SK-N-SH (cell line): Measurements from ENCODE around the gene KCNJ12. TPM values are rescaled to one million over a fixed set of nuclear protein-coding genes. Genes with fewer than 3 reads are reported as not detected.

ENCODE experiments used
- CTCF ChIA-PET: fragments of 300-600, 350-600 bp; formaldehyde crosslinking; extraction: SDS; loops from one replicate; lab custom pipeline; 2021; lab: Yijun Ruan, JAX
- POLR2A ChIA-PET: fragments of 350-600 bp; sonication (Branson Sonifier 250); formaldehyde crosslinking; extraction: SDS; loops from one replicate; lab custom pipeline; 2020; ENCODE audit warnings: antibody characterized with exemption, inconsistent platforms; lab: Yijun Ruan, JAX
- DNase-seq: peaks from one replicate; pipeline ENCODE4 v3.0.0; 2012
- H2AFZ ChIP-seq: fragments of 200-600 bp; sonication (generic); 2 replicates; pipeline ENCODE4 v1.8.1; 2016; ENCODE audit warnings: antibody characterized with exemption, mild to moderate bottlenecking, low read depth
- H3F3A ChIP-seq: fragments of 200-600 bp; sonication (generic); replicated peaks from 2 replicates; pipeline ENCODE3; 2016; ENCODE audit warnings: antibody characterized with exemption, mild to moderate bottlenecking; ENCODE audit not compliant: insufficient read depth
- H3K27ac ChIP-seq, 2 experiments: fragments of 200-500 bp in 1 of 2; fragments of 200-600 bp in 1 of 2; sonication (Bioruptor generic) in 1 of 2; sonication (generic), shearing (Covaris generic) in 1 of 2; 2 replicates each; pipeline versions ENCODE4 v1.5.1 to v1.6.1; 2014 to 2016; ENCODE audit warnings: low read depth in 2 of 2, inconsistent platforms in 1 of 2, low read length in 1 of 2, mild to moderate bottlenecking in 1 of 2, mixed read lengths in 1 of 2
- H3K27me3 ChIP-seq: fragments of 200-600 bp; sonication (generic), shearing (Covaris generic); 2 replicates; pipeline ENCODE4 v1.6.1; 2016; ENCODE audit warnings: mixed run types; ENCODE audit not compliant: insufficient read depth
- H3K36me3 ChIP-seq, 2 experiments: fragments of 200-500 bp in 1 of 2; fragments of 200-600 bp in 1 of 2; sonication (Bioruptor generic) in 1 of 2; sonication (generic) in 1 of 2; replicated peaks in 1 of 2; 2 replicates each; pipeline versions ENCODE3 to v1.5.1; 2014 to 2016; ENCODE audit warnings: low read length in 1 of 2, mild to moderate bottlenecking in 1 of 2; ENCODE audit not compliant: insufficient read depth in 2 of 2, control insufficient read depth in 1 of 2
- H3K4me1 ChIP-seq, 2 experiments: fragments of 200-500 bp in 1 of 2; fragments of 200-600 bp in 1 of 2; sonication (Bioruptor generic) in 1 of 2; sonication (generic), shearing (Covaris generic) in 1 of 2; 2 replicates each; pipeline versions ENCODE4 v1.5.1 to v1.6.1; 2014 to 2016; ENCODE audit warnings: low read depth in 1 of 2, low read length in 1 of 2, mixed run types in 1 of 2; ENCODE audit not compliant: insufficient read depth in 2 of 2, control insufficient read depth in 1 of 2
- H3K4me2 ChIP-seq: fragments of 200-600 bp; sonication (generic), shearing (Covaris generic); 2 replicates; pipeline ENCODE4 v1.6.1; 2017; ENCODE audit warnings: mixed run types
- H3K4me3 ChIP-seq, 2 experiments: fragments of 200-500 bp in 1 of 2; fragments of 200-600 bp in 1 of 2; sonication (Bioruptor generic) in 1 of 2; sonication (generic), shearing (Covaris generic) in 1 of 2; 2 replicates each; pipeline versions ENCODE4 v1.5.1 to v1.8.1; 2014 to 2016; ENCODE audit warnings: low read depth in 2 of 2, inconsistent platforms in 1 of 2, low read length in 1 of 2, mild to moderate bottlenecking in 1 of 2, mixed read lengths in 1 of 2, moderate library complexity in 1 of 2
- H3K79me2 ChIP-seq: fragments of 200-600 bp; sonication (generic); 2 replicates; pipeline ENCODE4 v1.8.1; 2017; ENCODE audit warnings: mild to moderate bottlenecking; ENCODE audit not compliant: insufficient read depth
- H3K9ac ChIP-seq: fragments of 200-600 bp; sonication (generic); 2 replicates; pipeline ENCODE4 v1.6.1; 2017; ENCODE audit warnings: mixed run types
- H3K9me2 ChIP-seq: fragments of 200-600 bp; sonication (generic); 2 replicates; pipeline ENCODE4 v1.6.1; 2017; ENCODE audit warnings: mixed run types
- H3K9me3 ChIP-seq: fragments of 200-600 bp; sonication (generic); 2 replicates; pipeline ENCODE4 v1.6.1; 2017; ENCODE audit warnings: mixed run types, mild to moderate bottlenecking, moderate library complexity
- H4K20me1 ChIP-seq: fragments of 200-600 bp; sonication (generic); 2 replicates; pipeline ENCODE4 v1.6.1; 2017; ENCODE audit warnings: mild to moderate bottlenecking, mixed run types; ENCODE audit not compliant: insufficient read depth
- EZH2phosphoT487 ChIP-seq: fragments of 200-600 bp; sonication (generic); IDR thresholded peaks from 2 replicates; pipeline ENCODE4 v1.6.1; 2017; ENCODE audit warnings: low read depth, mixed run types, mild to moderate bottlenecking, antibody characterized with exemption, moderate library complexity, borderline replicate concordance
- FOSL2 ChIP-seq: IDR thresholded peaks from 2 replicates; pipeline ENCODE4 v1.4.0; 2012; ENCODE audit warnings: low read depth, mild to moderate bottlenecking, moderate library complexity, borderline replicate concordance
- GABPA ChIP-seq: IDR thresholded peaks from 2 replicates; pipeline ENCODE4 v1.4.0; 2012; ENCODE audit warnings: low read depth, mild to moderate bottlenecking
- MEF2A ChIP-seq: IDR thresholded peaks from 2 replicates; pipeline ENCODE4 v1.4.0; 2012; ENCODE audit warnings: low read depth, borderline replicate concordance
- MXI1 ChIP-seq: IDR thresholded peaks from 2 replicates; pipeline ENCODE4 v1.6.1; 2012; ENCODE audit warnings: mild to moderate bottlenecking, low read depth, low read length, improper control_type of control experiment
- NFIC ChIP-seq: IDR thresholded peaks from 2 replicates; pipeline ENCODE4 v1.4.0; 2012; ENCODE audit warnings: borderline replicate concordance
- NRF1 ChIP-seq: IDR thresholded peaks from 2 replicates; pipeline ENCODE4 v1.6.1; 2012; ENCODE audit warnings: low read depth, mild to moderate bottlenecking, low read length
- RAD21 ChIP-seq: IDR thresholded peaks from 2 replicates; pipeline ENCODE4 v1.6.1; 2012; ENCODE audit warnings: mild to moderate bottlenecking, low read length
- RCOR1 ChIP-seq: fragments of 150-350 bp; IDR thresholded peaks from 2 replicates; pipeline ENCODE4 v1.6.1; 2017; ENCODE audit warnings: antibody characterized with exemption, low read length
- SMC3 ChIP-seq: IDR thresholded peaks from 2 replicates; pipeline ENCODE4 v1.6.1; 2012; ENCODE audit warnings: low read depth, low read length, improper control_type of control experiment
- TAF1 ChIP-seq: IDR thresholded peaks from 2 replicates; pipeline ENCODE4 v1.6.1; 2012; ENCODE audit warnings: low read depth, mild to moderate bottlenecking, low read length, moderate library complexity, borderline replicate concordance
- TEAD4 ChIP-seq: IDR thresholded peaks from 2 replicates; pipeline ENCODE4 v1.4.0; 2012; ENCODE audit warnings: mild to moderate bottlenecking, borderline replicate concordance; ENCODE audit not compliant: insufficient read depth
- YY1 ChIP-seq: IDR thresholded peaks from 2 replicates; pipeline ENCODE4 v1.4.0; 2012; ENCODE audit warnings: low read depth, mild to moderate bottlenecking
- WGBS: methylation state at CpG from one replicate; pipeline ENCODE4 v1.1.6; 2017; ENCODE audit warnings: low lambda C conversion rate; 5-methylcytosine and 5-hydroxymethylcytosine counted together
- polyA plus RNA-seq, 3 experiments: library from polyadenylated mRNA; depleted of rRNA; stranded (reverse); fragments of >200 nt; gene quantifications; 2 replicates each; pipeline ENCODE4 v1.2.3, GENCODE V29; 2012
- TF ChIP-seq, protein P1 (sequence below): fragments of 150-350 bp; IDR thresholded peaks from 2 replicates; pipeline ENCODE4 v1.6.1; 2017; ENCODE audit warnings: antibody characterized with exemption, low read length, low read depth, borderline replicate concordance
- TF ChIP-seq, protein P2 (sequence below): fragments of 200-600 bp; sonication (generic); IDR thresholded peaks from 2 replicates; pipeline ENCODE4 v1.6.1; 2017; ENCODE audit warnings: antibody characterized with exemption, mild to moderate bottlenecking, moderate library complexity
- TF ChIP-seq, protein P3 (sequence below): IDR thresholded peaks from 2 replicates; pipeline ENCODE4; 2012
- TF ChIP-seq, protein P4 (sequence below): IDR thresholded peaks from 2 replicates; pipeline ENCODE4 v1.4.0; 2012; ENCODE audit warnings: low read depth
- TF ChIP-seq, protein P5 (sequence below): IDR thresholded peaks from 2 replicates; pipeline ENCODE4 v1.4.0; 2012; ENCODE audit warnings: low read depth, borderline replicate concordance

KCNJ12 gene
- polyA plus RNA-seq, 1 of the 3 experiments (the other 2 are of a cell fraction) = 0.36 TPM

DNA sequence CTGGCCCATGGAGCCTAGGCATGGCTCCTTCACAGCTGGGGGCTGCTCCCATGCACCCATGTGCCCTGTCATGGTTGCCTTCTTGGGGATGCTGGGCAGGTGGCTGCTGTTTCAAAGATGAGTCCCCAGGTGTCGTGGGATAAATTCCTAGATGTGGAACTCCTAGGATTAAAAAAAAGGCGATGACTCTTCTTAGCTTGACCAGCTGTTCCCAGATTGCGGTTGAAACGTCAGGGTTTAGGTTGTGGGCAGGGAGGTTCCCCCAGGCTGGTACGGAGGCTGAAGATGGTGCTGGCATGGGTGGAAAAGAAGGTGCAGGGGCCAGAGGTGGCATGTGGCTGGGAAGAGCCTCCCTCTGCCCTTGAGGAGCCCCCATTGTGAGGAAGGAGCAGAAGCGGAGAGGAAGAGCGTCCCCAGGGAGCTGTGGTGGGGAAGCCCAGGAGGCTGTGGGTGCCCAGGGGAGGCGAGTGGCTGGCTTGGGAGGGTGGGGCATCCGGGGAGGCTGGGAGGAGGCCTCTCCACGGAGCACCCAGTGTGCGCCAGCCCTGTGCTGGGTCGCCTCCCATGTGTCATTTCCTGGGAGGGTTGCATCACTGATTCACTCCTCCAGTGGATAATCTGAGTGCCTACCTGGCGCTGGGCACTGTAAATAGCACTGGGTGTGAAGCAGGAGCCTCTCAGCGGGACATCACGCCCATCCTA lies 7.5 kb upstream of the KCNJ12 start:
- no peaks in the 10 kb centered on the region for H3K9me3 ChIP-seq
- 76% methylated on average over 8 of the region's 15 CpGs for WGBS
- CTCF ChIA-PET = no interaction called here

DNA sequence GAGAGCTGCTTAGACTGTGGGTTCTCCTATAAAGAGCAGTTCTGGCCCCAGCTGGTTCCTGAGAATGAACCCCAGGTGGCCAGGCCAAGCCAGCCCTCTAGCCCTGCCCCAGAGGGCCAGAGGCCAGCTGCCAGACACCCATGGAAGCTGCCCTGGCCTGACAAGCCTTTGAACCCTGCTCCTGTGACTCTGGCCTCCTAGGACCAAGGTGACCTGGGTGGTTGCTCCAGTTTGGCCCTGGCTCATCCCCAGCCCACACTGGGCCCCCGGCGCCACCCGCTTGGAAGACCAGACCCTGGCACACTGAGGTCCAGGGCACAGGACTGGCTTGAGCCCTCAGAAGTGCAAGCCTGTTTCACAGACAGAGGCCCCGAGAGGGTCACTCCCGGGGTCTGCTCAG lies 6.8 kb upstream of the KCNJ12 start:
- ChIA-PET POLR2A (no interaction called here), CTCF (no interaction called here)
- Histone ChIP-seq H3F3A (no peaks in the 10 kb centered on the region), H3K4me1 (peaks cover 0 to 2% of the 10 kb centered on the region in 2 experiments; a peak in 1 of 4 replicates), H3K79me2 (no peaks in the 10 kb centered on the region), H3K27ac (no peak overlapping the region), H3K36me3 (no peaks in the 10 kb centered on the region), H2AFZ (no peak overlapping the region), H3K9me2 (no peaks in the 10 kb centered on the region), H3K9ac (no peak overlapping the region), H4K20me1 (no peaks in the 10 kb centered on the region), H3K27me3 (no peaks in the 10 kb centered on the region), H3K4me3 (no peak overlapping the region), H3K9me3 (no peaks in the 10 kb centered on the region), H3K4me2 (no peak overlapping the region)
- no CpG with 5 or more reads among the region's 5 CpGs for WGBS
- DNase-seq = no peak
- TF ChIP-seq MXI1 (no peak), NRF1 (no peak), FOSL2 (no peak), EZH2phosphoT487 (no peak), TAF1 (no peak), RCOR1 (no peak), RAD21 (no peak)
- TF ChIP-seq, protein P1, sequence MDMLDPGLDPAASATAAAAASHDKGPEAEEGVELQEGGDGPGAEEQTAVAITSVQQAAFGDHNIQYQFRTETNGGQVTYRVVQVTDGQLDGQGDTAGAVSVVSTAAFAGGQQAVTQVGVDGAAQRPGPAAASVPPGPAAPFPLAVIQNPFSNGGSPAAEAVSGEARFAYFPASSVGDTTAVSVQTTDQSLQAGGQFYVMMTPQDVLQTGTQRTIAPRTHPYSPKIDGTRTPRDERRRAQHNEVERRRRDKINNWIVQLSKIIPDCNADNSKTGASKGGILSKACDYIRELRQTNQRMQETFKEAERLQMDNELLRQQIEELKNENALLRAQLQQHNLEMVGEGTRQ = no peak
- TF ChIP-seq, protein P2, sequence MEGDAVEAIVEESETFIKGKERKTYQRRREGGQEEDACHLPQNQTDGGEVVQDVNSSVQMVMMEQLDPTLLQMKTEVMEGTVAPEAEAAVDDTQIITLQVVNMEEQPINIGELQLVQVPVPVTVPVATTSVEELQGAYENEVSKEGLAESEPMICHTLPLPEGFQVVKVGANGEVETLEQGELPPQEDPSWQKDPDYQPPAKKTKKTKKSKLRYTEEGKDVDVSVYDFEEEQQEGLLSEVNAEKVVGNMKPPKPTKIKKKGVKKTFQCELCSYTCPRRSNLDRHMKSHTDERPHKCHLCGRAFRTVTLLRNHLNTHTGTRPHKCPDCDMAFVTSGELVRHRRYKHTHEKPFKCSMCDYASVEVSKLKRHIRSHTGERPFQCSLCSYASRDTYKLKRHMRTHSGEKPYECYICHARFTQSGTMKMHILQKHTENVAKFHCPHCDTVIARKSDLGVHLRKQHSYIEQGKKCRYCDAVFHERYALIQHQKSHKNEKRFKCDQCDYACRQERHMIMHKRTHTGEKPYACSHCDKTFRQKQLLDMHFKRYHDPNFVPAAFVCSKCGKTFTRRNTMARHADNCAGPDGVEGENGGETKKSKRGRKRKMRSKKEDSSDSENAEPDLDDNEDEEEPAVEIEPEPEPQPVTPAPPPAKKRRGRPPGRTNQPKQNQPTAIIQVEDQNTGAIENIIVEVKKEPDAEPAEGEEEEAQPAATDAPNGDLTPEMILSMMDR = no peak
- TF ChIP-seq, protein P3, sequence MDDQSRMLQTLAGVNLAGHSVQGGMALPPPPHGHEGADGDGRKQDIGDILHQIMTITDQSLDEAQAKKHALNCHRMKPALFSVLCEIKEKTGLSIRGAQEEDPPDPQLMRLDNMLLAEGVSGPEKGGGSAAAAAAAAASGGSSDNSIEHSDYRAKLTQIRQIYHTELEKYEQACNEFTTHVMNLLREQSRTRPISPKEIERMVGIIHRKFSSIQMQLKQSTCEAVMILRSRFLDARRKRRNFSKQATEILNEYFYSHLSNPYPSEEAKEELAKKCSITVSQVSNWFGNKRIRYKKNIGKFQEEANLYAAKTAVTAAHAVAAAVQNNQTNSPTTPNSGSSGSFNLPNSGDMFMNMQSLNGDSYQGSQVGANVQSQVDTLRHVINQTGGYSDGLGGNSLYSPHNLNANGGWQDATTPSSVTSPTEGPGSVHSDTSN = no peak
- TF ChIP-seq, protein P4, sequence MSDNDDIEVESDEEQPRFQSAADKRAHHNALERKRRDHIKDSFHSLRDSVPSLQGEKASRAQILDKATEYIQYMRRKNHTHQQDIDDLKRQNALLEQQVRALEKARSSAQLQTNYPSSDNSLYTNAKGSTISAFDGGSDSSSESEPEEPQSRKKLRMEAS = no peak
- TF ChIP-seq, protein P5, sequence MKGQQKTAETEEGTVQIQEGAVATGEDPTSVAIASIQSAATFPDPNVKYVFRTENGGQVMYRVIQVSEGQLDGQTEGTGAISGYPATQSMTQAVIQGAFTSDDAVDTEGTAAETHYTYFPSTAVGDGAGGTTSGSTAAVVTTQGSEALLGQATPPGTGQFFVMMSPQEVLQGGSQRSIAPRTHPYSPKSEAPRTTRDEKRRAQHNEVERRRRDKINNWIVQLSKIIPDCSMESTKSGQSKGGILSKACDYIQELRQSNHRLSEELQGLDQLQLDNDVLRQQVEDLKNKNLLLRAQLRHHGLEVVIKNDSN = no peak

More for the DNA sequence above, 7.5 kb upstream of the KCNJ12 start:
- Histone ChIP-seq H3K9ac (no peak overlapping the region), H3K36me3 (no peaks in the 10 kb centered on the region), H3K4me3 (no peak overlapping the region), H3K79me2 (no peaks in the 10 kb centered on the region), H3K27me3 (no peaks in the 10 kb centered on the region), H3K27ac (no peak overlapping the region), H3K4me2 (no peak overlapping the region), H3K9me2 (no peaks in the 10 kb centered on the region), H2AFZ (no peak overlapping the region), H4K20me1 (no peaks in the 10 kb centered on the region), H3F3A (no peaks in the 10 kb centered on the region), H3K4me1 (peaks cover 0 to 2% of the 10 kb centered on the region in 2 experiments; a peak in 1 of 4 replicates)
- no peak for TF ChIP-seq SMC3
- TF ChIP-seq, protein P3 = no peak
- no peak for TF ChIP-seq NFIC
- TF ChIP-seq TAF1 = no peak
- TF ChIP-seq, protein P1 = no peak
- no peak for TF ChIP-seq GABPA
- TF ChIP-seq FOSL2 = no peak
- no peak for TF ChIP-seq YY1
- no peak for TF ChIP-seq TEAD4
- no peak for TF ChIP-seq MEF2A
- POLR2A ChIA-PET = no interaction called here
- DNase-seq = no peak
